SU-DHL-6 (cell line): ENCODE measurements around the gene SEC23A.
"Not testable (repeated sequence)": the region's sequence is repeated elsewhere in the genome, so short reads cannot be mapped to it uniquely, and the experiment has no call there.

ENCODE experiments used
- H2AFZ ChIP-seq: fragments of 200-600 bp; sonication (generic); 2 replicates; pipeline ENCODE4 v1.6.1; 2014; ENCODE audit warnings: low read depth, mild to moderate bottlenecking, moderate library complexity, mixed read lengths, antibody characterized with exemption, low read length; ENCODE audit not compliant: severe bottlenecking
- H3F3A ChIP-seq: fragments of 200-600 bp; shearing (Covaris generic); 2 replicates; pipeline ENCODE4 v1.6.0; 2016; ENCODE audit warnings: antibody characterized with exemption, mild to moderate bottlenecking; ENCODE audit not compliant: insufficient read depth
- H3K27ac ChIP-seq: fragments of 200-600 bp; sonication (generic); 2 replicates; pipeline ENCODE4 v1.5.1; 2016; ENCODE audit warnings: low read depth, mild to moderate bottlenecking, low read length, moderate library complexity, mixed read lengths
- H3K27me3 ChIP-seq: fragments of 200-600 bp; sonication (generic), shearing (Covaris generic); 2 replicates; pipeline ENCODE4 v1.6.0; 2014; ENCODE audit warnings: mild to moderate bottlenecking, low read length
- H3K36me3 ChIP-seq: fragments of 200-600 bp; sonication (generic); 2 replicates; pipeline ENCODE4 v1.6.1; 2014; ENCODE audit warnings: mild to moderate bottlenecking, low read length, mixed read lengths
- H3K4me2 ChIP-seq: fragments of 300-600, 200-600 bp; shearing (Covaris generic), sonication (generic); 2 replicates; pipeline ENCODE4 v1.6.0; 2014; ENCODE audit warnings: low read length, low read depth, mild to moderate bottlenecking; ENCODE audit not compliant: poor library complexity, severe bottlenecking
- H3K4me3 ChIP-seq: fragments of 200-600 bp; sonication (generic); 2 replicates; pipeline ENCODE4 v1.5.1; 2014; ENCODE audit warnings: antibody characterized with exemption, low read length, mild to moderate bottlenecking, mixed read lengths; ENCODE audit not compliant: insufficient read depth, poor library complexity, severe bottlenecking
- H3K79me2 ChIP-seq: fragments of 200-600 bp; sonication (generic); 2 replicates; pipeline ENCODE4 v1.6.1; 2014; ENCODE audit warnings: mild to moderate bottlenecking, low read length, moderate library complexity; ENCODE audit not compliant: insufficient read depth
- H3K9ac ChIP-seq: fragments of 200-600 bp; sonication (generic); 2 replicates; pipeline ENCODE4 v1.7.0; 2014; ENCODE audit warnings: mild to moderate bottlenecking, low read length
- H3K9me2 ChIP-seq: fragments of 200-600 bp; sonication (generic); replicated peaks from 2 replicates; pipeline ENCODE4 v1.6.1; 2014; ENCODE audit warnings: low read length; ENCODE audit not compliant: insufficient read depth
- H3K9me3 ChIP-seq: fragments of 200-600 bp; sonication (generic); 2 replicates; pipeline ENCODE4 v1.6.1; 2014; ENCODE audit warnings: low read length, mixed read lengths; ENCODE audit not compliant: insufficient read depth
- H4K20me1 ChIP-seq: fragments of 200-600 bp; sonication (generic); 2 replicates; pipeline ENCODE4 v1.6.1; 2014; ENCODE audit warnings: low read depth, mild to moderate bottlenecking, antibody characterized with exemption, low read length, moderate library complexity, mixed read lengths
- CTCF ChIP-seq: fragments of 200-600 bp; sonication (generic); IDR thresholded peaks from one replicate; pipeline ENCODE4 v1.5.1; 2017; ENCODE audit warnings: antibody characterized with exemption, mild to moderate bottlenecking, low read length, moderate library complexity; ENCODE audit not compliant: insufficient read depth, poor library complexity, severe bottlenecking
- EZH2phosphoT487 ChIP-seq: fragments of 200-600 bp; sonication (generic), shearing (Covaris generic); conservative IDR thresholded peaks from 2 replicates; pipeline ENCODE4 v1.6.1; 2018; ENCODE audit warnings: mild to moderate bottlenecking, antibody characterized with exemption, low read length, moderate library complexity, mixed read lengths

Gene SEC23A

GRCh38 chr14:39055786-39056474 is 47.1 kb downstream of the SEC23A start:
- Histone ChIP-seq H3K36me3 (peaks cover 60% of the 10 kb centered on the region), H3F3A (peaks cover 5% of the 10 kb centered on the region; the same call in 1 of the 2 replicates), H2AFZ (no peak overlapping the region), H3K9ac (no peak overlapping the region), H3K9me2 (no peaks in the 10 kb centered on the region), H3K9me3 (peaks cover 22% of the 10 kb centered on the region; the same call in 1 of the 2 replicates), H3K27ac (no peak overlapping the region), H3K4me3 (no peak overlapping the region), H3K27me3 (no peaks in the 10 kb centered on the region), H4K20me1 (no peaks in the 10 kb centered on the region), H3K4me2 (no peak overlapping the region), H3K79me2 (no peaks in the 10 kb centered on the region)
- no peak for TF ChIP-seq EZH2phosphoT487
- no peak for TF ChIP-seq CTCF

- H3K79me2 ChIP-seq, H3K27me3 ChIP-seq, H3K27ac ChIP-seq, H3K4me3 ChIP-seq, H3F3A ChIP-seq, H3K9me2 ChIP-seq, H3K4me2 ChIP-seq, H4K20me1 ChIP-seq, H2AFZ ChIP-seq, H3K9ac ChIP-seq: not testable (repeated sequence)
- peaks cover 22% of the 10 kb centered on the region; the same call in 1 of the 2 replicates for H3K9me3 ChIP-seq
- peaks cover 43% of the 10 kb centered on the region for H3K36me3 ChIP-seq
These were observed 50.1 kb downstream of the SEC23A start for GRCh38 chr14:39052869-39053454.

- Histone ChIP-seq H3K36me3 (peaks cover 30% of the 10 kb centered on the region), H3F3A (0 out of 2 replicates have a peak, but pooled peaks cover under 1% of the 10 kb centered on the region), H3K9ac (no peak overlapping the region), H3K27ac (no peak overlapping the region), H3K79me2 (no peaks in the 10 kb centered on the region), H3K9me3 (peaks cover 5% of the 10 kb centered on the region; the same call in 1 of the 2 replicates), H2AFZ (no peak overlapping the region), H3K4me3 (no peak overlapping the region), H4K20me1 (no peaks in the 10 kb centered on the region), H3K4me2 (no peak overlapping the region), H3K27me3 (no peaks in the 10 kb centered on the region), H3K9me2 (no peaks in the 10 kb centered on the region)
- TF ChIP-seq EZH2phosphoT487, result no peak
- no peak for TF ChIP-seq CTCF
These were observed 52.6 kb downstream of the SEC23A start for GRCh38 chr14:39050389-39050788.

- not testable (repeated sequence) for H3K79me2 ChIP-seq, H3K9me2 ChIP-seq, H3K4me3 ChIP-seq, H3F3A ChIP-seq, H3K4me2 ChIP-seq, H3K27me3 ChIP-seq, H4K20me1 ChIP-seq, H2AFZ ChIP-seq, H3K9ac ChIP-seq, H3K27ac ChIP-seq, H3K9me3 ChIP-seq
- peaks cover 31% of the 10 kb centered on the region for H3K36me3 ChIP-seq
These were observed 57.1 kb downstream of the SEC23A start for GRCh38 chr14:39045889-39046288.
